NCI-H2081 treated with DMSO at 0.1 percent for 48 hours (cell line): ENCODE results near the gene MEIOB.
"Not testable (repeated sequence)": the region's sequence is repeated elsewhere in the genome, so short reads cannot be mapped to it uniquely, and the experiment has no call there.

Source experiments
- DNase-seq: peaks from one replicate; lab custom pipeline; 2025; lab: John Stamatoyannopoulos, UW

MEIOB gene, protein sequence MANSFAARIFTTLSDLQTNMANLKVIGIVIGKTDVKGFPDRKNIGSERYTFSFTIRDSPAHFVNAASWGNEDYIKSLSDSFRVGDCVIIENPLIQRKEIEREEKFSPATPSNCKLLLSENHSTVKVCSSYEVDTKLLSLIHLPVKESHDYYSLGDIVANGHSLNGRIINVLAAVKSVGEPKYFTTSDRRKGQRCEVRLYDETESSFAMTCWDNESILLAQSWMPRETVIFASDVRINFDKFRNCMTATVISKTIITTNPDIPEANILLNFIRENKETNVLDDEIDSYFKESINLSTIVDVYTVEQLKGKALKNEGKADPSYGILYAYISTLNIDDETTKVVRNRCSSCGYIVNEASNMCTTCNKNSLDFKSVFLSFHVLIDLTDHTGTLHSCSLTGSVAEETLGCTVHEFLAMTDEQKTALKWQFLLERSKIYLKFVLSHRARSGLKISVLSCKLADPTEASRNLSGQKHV

DNA sequence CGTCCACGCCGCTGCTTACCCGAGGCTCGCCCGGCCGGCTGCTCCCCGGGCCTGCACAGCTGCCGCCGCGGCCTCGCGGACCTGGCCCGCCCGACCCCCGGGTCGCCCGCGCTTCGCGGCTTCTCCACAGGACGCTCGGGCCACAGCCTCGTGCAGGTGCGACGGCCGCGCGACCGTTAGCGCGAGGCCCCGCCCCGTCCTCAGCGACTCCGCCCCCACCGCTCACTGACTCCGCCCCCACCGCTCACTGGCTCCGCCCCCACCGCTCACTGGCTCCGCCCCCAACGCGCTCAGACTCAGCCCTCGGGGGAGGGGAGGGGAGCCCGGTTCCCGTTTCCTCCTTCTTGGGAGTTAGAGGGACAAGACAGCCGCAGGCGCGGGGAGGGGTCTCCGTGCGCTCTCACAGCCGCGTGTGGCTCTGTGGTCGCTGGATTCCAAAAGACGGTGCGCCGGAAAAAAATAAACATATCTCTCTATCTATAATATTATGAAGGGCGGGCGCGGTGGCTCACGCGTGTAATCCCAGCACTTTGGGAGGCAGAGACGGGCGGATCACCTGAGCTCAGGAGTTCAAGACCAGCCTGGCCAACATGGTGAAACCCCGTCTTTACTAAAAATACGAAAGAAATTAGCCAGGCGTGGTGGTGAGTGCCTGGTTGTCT lies at the start of gene MEIOB:
Gene MEIOB (minus strand): TSS at position 191 of the 662 bp plus-strand sequence. CDS start 3,989 bp downstream, outside the sequence.
- DNase-seq: no peak

DNA sequence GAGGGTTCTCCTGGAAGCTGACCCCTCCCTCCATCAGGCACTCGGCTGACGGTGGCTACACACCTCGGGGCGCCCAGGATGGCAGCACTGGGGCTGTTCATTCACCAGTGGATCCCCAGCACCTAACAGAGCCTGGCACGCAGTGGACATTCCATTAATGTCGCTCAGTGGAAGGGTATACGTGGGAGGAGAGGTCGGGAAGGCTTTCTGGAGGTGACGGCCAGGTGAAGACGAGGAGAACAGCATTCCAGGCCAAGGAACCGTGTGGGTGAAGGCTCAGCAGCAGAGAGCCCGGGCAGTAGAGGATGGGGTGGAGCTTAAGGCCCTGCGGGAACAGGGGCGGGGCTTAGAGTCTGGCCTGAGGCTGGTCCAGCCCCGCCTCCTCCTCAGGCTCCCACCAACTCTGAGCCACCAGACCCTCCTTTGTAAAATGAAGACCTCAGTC lies 48.8 kb upstream of the MEIOB start:
- DNase-seq: no peak

DNA sequence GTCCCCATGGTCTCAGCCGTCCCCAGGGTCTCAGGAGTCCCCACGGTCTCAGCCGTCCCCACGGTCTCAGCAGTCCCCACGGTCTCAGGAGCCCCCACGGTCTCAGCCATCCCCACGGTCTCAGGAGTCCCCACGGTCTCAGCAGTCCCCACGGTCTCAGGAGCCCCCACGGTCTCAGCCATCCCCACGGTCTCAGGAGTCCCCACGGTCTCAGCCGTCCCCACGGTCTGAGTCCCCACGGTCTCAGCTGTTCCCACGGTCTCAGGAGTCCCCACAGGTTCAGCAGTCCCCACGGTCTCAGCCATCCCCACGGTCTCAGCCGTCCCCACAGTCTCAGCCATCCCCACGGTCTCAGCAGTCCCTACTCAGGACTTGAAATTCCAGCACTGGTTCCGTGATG lies 48.2 kb upstream of the MEIOB start:
- not testable (repeated sequence) for DNase-seq

DNA sequence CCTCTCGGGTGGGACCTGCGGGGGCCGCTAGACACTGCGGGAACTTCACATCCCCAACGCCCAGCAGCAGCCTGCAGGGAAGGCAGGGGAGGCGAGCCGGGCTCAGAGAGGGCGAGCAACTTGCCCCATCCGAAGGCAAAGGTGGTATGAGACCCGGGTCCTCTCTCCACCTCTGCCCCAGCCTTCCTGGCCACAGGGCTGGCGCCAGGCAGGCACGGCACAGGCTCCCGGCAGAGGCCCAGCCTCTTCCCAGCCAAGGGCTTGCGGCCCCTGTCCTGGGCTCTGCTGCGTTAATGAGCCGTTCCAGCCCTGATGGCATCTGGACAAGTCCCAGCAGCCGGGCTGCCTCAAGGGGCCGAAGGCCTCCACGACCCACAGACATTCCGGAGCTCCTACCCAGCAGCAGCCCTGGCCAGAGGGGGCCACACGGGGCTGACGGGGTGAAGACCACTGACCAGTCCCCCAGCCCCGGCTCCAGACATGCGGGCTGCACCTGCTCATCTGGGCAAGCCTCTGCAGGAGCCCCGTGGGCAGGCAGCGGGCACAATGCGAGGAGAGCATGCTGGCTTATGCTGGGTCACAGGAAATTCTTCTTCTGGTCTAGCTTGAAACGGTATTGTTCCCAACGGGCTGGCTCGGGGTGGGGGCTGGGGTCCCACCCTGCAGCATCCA lies 47.5 kb upstream of the MEIOB start:
- no peak for DNase-seq

DNA sequence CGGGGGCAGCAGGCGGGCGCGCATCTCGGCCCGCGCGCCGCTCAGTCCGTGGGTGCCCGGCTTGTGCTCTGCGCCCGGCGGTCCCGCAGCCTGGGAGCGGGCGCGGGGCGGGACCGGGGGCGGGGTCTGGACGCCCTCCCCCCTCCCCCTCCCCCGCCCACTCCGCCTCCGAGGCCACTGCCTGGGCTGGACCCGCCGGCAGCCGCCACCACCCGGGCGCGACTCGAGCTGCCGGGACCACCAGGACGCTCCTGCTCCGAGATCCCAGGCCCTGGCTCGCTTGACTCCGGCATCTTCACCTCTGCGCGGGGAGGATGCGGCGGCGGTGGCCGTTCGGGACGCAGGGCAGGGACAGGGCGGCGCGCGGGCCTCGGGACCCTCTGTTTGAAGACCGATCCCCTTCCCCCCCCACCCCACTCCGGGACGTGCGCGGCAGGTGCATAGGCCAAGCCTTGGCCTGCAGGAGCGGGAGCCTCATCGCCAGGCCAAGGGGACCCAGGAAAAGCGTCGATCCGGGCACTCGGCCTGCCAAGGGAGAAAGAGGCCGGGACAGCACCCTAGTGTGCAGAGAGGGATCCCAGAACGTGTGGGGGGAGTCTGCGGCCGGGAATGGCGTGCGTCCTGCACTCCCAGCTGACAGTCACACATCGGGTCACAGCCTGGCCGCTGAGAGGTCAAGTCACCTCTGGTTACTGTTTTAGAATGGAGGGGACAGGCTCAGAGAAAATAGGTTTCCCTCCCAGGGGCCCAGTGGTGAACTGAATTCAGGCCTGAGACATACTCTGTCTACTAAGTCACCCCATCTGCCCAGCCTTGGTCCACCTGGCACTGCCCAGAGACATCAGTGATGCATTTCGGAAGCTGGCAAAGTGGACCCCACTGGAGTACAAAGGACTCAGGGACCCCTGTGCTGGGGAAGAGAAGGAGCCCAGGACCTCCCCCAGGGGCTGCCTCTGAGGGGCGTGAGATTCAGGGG lies 46.7 kb upstream of the MEIOB start, which contains the start of gene HS3ST6:
Gene HS3ST6 (minus strand): TSS at position 65 of the 976 bp plus-strand sequence. CDS start 92 bp downstream, outside the sequence.
- no peak for DNase-seq

DNA sequence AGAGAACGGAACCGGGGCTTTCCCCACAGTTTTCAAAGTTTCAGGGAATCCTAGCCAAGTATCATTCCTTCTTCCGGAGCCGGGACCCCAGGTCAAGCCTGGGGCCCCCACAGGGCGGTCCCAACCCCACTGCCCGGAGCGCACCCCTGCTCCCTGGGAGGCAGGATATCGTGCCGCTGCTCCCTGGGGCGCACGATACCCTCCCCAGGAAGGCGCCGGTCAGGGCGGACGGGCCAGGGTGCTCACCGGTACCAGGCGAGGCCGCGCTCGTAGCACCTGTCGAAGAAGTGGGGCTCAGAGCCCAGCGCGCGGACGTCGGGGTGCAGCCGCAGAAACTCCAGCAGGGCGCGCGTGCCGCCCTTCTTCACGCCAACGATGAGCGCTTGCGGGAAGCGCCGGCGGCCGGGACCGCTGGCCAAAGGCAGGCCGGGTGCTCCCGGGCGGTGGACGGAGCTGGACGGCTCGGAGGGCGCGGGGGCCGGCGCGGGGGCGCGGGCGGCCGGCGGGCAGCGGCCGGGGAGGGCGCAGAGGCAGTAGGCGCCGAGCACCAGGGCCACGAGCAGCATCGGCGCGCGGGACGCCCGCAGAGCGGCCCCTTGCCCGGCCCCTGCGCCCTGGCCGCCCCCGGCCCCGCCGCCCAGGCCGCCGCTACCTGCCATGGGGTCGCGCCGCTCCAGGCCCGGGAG lies 45.8 kb upstream of the MEIOB start:
- DNase-seq: no peak

DNA sequence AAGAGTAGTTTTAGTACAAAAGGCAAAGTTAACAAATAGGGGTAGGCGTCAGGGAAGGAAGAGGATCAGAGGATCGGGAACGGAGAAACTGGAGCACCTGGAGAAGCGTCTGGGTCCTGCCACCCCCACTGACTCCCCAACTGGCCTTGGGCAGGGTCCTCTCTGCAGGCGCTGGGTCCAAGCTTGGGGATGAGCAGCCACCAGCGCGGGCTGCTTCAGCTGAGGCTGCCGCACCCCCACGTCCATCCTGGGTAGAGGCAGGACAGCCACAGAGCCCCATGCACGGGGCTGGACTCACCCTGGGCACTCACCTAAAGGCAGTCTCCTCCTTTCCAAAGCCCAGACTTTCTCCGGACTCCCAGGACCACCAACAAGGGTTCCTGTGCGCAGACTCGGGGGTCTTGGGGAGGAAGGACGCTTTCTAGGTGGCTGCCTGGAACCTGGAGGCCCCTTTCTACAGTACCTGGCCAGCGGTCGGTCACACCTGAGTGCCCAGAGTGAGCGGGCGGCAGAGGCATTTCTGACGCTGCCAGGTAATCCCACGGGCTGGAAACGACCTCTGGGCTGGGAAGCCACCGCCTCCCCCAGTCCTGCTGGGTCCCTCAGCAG lies 45.2 kb upstream of the MEIOB start:
- DNase-seq: no peak

DNA sequence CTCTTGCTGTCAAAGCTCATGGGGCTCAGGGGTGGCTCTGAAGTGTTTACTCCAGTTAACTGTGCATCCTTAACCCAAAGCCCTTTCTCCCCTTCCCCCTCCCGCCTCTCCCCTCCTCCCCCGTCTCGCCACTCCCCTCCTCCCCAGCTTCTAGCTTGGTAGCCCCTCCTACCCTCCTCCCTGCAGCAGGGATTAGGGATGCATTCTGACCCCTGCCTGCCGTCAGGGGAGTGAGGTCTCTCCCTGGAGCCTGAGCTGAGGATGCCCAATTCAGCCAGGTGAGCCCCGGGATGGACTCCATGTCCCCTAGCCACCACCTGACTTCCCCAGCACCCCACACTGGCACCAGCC lies 44.7 kb upstream of the MEIOB start:
- no peak for DNase-seq

DNA sequence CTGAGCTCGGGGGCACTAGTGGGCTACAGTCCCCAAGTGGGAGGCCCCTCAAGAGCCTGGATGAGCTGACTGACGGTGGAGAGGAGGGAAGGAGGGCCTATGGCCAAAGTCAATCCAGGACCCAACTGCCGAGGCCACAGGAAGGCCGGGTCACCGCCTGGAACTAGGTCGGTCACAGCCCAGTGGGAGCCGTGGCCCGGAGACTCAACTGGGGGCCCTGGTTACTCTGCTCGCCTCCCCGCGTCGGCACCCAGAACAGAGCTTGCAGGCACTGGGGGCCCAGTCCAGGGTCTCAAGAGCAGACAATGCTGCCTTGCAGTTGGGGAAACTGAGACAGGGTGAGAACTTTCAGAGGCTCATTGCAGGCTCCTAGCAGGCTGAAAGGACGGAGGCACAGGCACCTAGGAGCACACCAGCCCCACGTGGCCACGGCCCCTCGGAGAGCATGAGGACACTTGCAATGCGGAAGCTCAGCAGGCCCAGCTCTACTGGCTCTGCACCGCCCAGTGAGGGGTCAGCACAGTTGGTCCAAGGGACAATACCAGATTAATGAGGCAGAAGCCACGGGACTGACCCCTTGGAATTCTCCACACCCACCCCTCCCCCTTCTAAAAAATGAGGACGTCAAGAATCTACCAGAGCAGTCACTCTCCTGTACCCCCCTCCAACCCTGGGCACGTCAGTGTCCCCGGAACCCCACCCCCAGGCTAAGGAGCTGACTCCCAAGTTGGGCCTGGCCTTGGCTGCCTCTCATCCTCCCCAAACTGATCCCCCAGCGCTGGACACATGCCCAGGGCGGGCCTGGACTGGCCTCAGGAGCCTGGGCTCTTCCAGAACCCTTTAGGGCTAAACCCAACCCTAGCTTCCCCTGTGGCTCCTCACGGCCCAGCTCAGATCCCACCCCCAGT lies 44.0 kb upstream of the MEIOB start:
- DNase-seq: no peak

DNA sequence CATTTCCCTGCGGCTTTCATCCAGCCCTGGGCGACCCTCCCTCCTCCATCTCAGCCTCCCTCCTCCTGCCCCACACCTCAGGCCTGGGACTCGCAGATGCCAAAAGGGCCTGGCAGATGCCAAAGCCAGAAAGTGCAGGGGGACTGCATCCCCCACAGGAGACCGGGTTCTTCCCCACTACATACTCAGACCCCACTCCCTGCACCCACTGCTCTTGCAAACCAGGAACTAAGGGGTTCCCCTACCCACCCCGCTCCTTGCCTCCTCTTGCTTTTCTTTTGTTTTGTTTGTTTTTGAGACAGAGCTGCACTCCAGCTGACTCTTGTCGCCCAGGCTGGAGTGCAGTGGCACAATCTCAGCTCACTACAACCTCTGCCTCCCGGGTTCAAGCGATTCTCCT lies 43.0 kb upstream of the MEIOB start:
- DNase-seq: no peak

DNA sequence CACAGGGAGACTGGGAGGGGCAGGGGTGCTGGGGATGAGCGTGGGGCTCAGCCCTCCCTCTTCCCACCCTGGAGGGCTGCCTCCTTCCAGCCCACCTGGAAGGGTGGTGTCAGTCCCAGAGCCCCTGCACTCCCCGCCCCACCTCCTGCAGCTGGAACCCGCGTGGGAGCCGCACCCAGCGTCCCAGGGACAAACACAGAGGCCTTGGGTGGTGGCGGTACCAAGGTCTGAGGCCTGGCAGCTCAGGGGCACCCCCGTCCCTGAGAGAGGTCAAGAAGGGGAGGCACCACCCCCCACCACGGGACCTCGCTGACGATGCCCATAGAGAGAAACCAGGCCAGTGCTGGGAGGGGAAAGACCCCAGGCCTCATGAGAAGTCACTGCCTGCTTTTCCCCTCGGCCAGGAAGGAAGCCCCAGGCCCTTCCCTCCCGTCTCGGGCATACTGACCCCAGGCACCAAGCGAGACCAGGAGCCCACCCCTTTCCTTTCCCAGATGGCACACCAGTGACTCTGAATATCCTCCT lies 42.2 kb upstream of the MEIOB start:
- DNase-seq: no peak

DNA sequence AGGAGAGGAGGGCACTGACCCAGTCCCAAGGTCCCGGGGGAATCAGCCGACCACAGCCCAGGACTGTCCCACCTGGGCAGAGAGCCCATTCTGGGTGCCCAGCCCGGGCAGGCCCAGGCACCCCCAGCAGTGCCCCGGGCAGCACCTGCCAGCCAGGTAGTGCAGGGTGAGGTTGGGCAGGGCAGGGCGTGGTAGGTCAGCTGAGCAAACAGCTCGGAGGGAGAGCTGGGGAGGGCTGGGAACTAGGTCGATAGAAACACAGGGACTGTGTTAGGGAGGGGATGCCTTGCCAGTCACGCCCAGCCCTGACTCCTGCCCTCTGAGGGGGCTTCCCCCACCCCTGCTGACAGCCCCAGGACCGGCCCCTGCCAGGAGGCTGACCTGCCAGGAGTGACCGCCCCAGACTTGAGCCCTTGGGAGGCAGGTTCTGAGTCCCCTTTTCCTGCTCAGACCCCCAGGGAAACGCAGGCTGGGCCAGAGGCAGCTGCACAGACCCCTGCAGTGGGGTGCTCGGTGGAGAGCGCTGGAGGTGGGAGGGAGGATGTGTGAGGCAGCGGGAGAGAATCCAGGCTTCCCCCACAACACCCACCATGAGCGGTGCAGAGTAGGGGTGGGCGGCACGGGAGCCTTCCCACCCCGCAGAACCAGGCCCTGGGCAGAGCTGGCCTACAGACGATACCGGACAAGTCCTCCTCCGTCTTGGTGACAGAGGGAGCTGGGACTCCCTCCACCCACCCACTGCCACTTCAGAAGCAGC lies 41.5 kb upstream of the MEIOB start:
- no peak for DNase-seq

DNA sequence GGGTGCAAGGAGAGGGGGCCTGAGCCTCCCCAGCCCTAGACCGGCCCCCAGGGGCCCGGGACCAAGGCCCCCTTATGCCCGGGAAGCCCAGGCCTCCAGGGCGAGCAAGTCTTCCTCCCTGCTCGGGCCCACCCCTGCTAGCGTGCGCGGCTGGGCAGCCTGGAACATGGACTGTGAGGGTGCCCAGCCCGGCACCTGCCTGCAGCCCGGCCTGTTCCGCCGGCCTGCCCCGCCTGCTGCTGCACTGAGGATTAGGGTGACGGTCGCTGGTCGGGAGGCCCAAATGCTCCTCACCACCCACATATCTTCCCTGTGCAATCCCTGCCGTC lies 40.2 kb upstream of the MEIOB start:
- no peak for DNase-seq

DNA sequence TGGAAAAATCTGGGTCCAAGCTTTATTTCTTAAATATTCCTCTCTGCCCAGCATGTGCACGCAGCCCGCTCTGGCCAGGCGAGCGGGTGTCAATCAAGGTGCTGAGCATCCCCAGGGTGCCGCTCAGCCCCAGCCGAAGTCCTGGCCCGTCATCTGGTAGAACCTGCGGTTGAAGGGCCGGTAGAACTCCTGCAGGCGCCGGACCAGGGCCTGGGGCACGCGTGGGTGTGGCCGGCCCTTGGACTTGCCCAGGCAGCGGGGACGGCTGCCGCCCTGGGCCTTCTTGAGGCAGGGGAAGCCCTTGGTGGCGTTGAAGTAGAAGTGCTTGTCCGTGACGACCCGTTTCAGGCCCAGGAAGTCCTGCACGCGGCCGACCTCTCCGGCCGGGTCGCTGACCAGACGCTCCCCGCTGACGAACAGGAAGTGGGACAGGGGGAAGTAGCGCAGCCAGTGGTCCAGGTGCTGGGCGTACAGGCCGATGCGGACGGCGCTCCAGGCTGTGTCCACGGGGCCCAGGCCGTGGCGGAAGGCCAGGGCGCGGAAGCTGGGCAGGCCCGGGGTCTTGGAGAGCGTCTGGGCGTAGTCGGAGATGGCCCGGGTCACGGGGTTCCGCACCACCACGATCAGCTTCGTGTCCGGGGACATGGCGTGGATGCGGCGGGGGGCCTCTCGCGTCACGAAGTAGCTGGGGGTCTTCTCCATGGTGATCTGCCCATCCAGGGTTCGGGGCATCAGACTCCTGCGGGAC lies 39.7 kb upstream of the MEIOB start:
- no peak for DNase-seq

DNA sequence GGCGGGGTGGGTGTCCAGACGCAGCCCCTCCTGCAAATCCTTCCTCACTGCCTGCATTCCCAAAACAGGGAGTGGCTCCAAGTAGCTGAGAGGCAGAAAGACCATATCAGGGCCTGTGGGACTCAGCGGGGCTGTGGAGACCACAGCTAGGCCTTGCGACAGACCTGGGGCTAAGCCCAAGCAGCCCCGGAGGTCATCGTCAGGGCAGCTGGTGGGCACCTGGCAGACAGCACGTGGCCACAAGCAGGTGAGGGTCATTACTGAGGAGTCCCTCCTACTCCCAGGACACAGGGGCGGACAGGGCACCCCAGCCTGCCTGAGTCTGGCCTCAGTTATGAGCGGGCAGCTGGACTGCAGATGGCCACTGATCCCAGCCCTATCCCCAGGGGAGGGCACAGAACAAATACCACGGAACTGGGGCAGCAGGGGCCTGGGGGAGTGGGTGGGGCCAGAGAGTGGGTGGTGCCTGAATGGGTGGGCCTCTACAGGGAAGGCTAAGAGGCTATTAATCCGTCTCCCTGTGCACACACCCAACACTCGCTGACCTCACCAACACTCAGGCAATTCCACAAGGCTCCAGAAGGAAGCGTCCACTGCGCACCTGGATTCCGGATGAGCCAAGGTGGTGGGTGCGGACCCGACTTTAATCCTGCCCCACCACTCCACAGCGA lies 37.7 kb upstream of the MEIOB start:
- DNase-seq: no peak

DNA sequence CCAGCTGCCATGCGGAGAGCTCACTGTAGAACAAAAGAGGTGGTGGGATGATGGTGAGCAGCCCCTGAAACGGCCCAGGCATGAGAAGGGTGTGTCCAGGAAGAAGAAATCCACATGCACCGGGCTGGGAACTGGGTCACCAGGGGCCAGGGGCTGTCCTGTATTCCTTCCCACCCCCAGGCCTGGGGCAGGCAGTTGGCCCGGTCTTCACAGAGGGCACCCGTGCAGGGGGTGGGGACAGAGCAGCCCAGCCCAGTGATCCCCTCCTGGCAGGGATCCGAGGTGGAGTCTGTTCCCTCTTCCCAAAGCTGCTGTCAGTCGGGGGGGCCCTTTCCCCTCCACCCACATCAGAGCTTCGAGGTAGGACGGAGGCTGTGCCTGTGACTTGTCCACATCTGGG lies 37.0 kb upstream of the MEIOB start:
- no peak for DNase-seq

DNA sequence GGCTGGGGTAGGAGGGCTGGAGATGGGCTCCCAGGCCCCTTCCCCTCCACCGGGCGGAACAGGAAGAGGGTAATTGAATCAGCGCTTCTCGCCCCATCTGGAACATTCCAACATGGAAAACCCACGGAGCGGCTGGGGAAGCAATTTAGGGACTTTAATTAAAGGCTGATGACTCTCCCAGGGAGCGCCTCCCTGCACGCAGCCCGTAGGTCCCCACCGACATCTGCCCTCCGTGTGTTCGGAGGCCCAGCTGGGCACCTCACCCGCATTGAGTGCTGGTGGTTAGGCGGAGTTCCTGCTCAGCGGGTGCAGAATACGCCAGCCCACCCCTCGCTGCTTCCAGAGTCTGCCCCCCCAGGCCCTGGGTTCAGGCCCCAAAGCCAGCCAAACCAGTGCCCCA lies 36.2 kb upstream of the MEIOB start:
- no peak for DNase-seq
